Endodermal cell (in vitro differentiated cells): ENCODE data around the gene PIMREG. TPM values are rescaled to one million over a fixed set of nuclear protein-coding genes. Genes with fewer than 3 reads are reported as not detected.

Experiments
- DNase-seq: peaks from one replicate; pipeline ENCODE4 v3.0.0-alpha.2; 2017
- H3K27ac ChIP-seq: 2 replicates; pipeline ENCODE4 v1.5.1; 2013; ENCODE audit warnings: mild to moderate bottlenecking, low read depth, low read length, moderate library complexity
- H3K27me3 ChIP-seq: 2 replicates; pipeline ENCODE4 v1.6.1; 2013; ENCODE audit warnings: mild to moderate bottlenecking, low read length, moderate library complexity; ENCODE audit not compliant: insufficient read depth, control insufficient read depth, poor library complexity, severe bottlenecking
- H3K36me3 ChIP-seq: 2 replicates; pipeline ENCODE4 v1.7.0; 2013; ENCODE audit warnings: mild to moderate bottlenecking, low read length, moderate library complexity; ENCODE audit not compliant: control insufficient read depth, insufficient read depth
- H3K4me1 ChIP-seq: one replicate; pipeline ENCODE4 v1.7.0; 2013; ENCODE audit warnings: low read length; ENCODE audit not compliant: control insufficient read depth, insufficient read depth
- H3K4me3 ChIP-seq: 2 replicates; pipeline ENCODE4 v1.5.1; 2013; ENCODE audit warnings: mild to moderate bottlenecking, low read length, moderate library complexity
- H3K9ac ChIP-seq: 2 replicates; pipeline ENCODE4 v1.6.1; 2013; ENCODE audit warnings: mild to moderate bottlenecking, low read length, moderate library complexity; ENCODE audit not compliant: poor library complexity, severe bottlenecking; ENCODE audit errors: extremely low read depth
- H3K9me3 ChIP-seq: 2 replicates; pipeline ENCODE4 v1.6.1; 2013; ENCODE audit warnings: mild to moderate bottlenecking, low read length, moderate library complexity; ENCODE audit not compliant: control insufficient read depth
- H3K27ac Mint-ChIP-seq: 2 replicates; pipeline ENCODE4 v1.8.0; 2020; ENCODE audit warnings: mixed read lengths
- H3K27me3 Mint-ChIP-seq: 2 replicates; pipeline ENCODE4 v1.8.0; 2021; ENCODE audit warnings: mild to moderate bottlenecking, mixed read lengths; ENCODE audit not compliant: insufficient read depth
- H3K36me3 Mint-ChIP-seq: 2 replicates; pipeline ENCODE4 v1.8.0; 2020; ENCODE audit warnings: low read depth, mixed read lengths
- H3K4me1 Mint-ChIP-seq: 2 replicates; pipeline ENCODE4 v1.8.0; 2020; ENCODE audit warnings: mixed read lengths
- H3K4me3 Mint-ChIP-seq: 2 replicates; pipeline ENCODE4 v1.8.0; 2020; ENCODE audit warnings: mild to moderate bottlenecking, moderate library complexity, mixed read lengths
- H3K9me3 Mint-ChIP-seq: 2 replicates; pipeline ENCODE4 v1.8.0; 2020; ENCODE audit warnings: mild to moderate bottlenecking, mixed read lengths
- WGBS, 2 experiments: methylation state at CpG; one replicate each; pipeline versions ENCODE4 v1.1.5 to v1.1.7; 2013; ENCODE audit warnings: missing lambda C conversion rate in 2 of 2, mixed read lengths in 1 of 2; ENCODE audit not compliant: insufficient coverage in 1 of 2, insufficient read length in 1 of 2; 5-methylcytosine and 5-hydroxymethylcytosine counted together
- total RNA-seq, 2 donors: library from RNA; stranded (reverse); fragmentation: NEBNext Ultra II Directional in 1 of 2; extraction: Animal tissue kit (Norgen Biotek cat#: 25700) in 1 of 2; gene quantifications; 2 replicates in 1 of 2; 3 replicates in 1 of 2; pipeline ENCODE4 v1.2.1, GENCODE V29; 2021
- TF ChIP-seq, protein P1 (sequence below): fragments of 200-600 bp; sonication (generic); conservative IDR thresholded peaks from 2 replicates; pipeline ENCODE4 v1.5.0; 2021; ENCODE audit warnings: antibody characterized with exemption, mild to moderate bottlenecking

PIMREG gene
- total RNA-seq, 2 donors from 2014 or later = 33.4 to 68.7 TPM

DNA sequence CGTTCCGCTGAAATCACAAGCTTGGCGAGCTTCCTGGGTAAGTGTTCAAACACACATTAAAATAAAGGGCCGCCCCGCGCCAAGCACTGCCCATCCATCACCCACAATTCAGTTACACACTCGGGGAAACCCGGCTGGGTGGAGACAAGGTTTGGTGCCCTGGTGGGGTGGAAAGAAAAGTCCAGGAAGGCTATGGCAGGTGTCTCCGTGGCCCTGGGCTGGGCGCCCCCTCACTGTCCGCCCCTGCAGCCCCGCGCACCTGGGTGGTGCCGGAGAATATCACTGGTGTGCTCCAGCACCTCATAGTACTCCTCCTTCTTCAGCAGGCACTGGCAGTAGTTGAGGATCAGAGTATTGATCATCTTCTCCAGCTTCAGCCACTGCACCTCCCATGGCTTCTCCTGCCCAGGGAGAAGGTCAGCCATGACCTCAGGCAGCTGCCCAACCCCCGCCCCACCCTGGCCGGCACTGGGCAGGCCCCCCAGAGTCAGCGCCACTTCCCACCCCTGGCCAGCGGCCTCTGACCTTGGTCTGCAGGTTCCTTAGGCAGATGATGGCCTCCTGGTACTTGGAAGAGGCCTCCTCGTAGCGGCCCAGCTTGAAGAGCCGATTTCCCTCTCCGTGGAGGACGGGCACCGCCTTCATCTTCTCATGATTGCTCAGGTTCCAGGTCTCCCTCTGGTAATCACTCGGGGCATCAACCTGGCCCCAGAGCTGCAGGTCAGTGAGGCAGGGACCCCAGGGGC is 17.7 kb upstream of the PIMREG start:
- Mint-ChIP-seq H3K27ac (no peak overlapping the region), H3K4me1 (no peaks in the 10 kb centered on the region), H3K9me3 (peaks cover 14% of the 10 kb centered on the region), H3K27me3 (peaks cover 3% of the 10 kb centered on the region), H3K4me3 (no peak overlapping the region), H3K36me3 (peaks cover 2% of the 10 kb centered on the region)
- Histone ChIP-seq H3K9me3 (peaks cover 10% of the 10 kb centered on the region), H3K4me3 (no peak overlapping the region), H3K9ac (no peak overlapping the region), H3K27ac (no peak overlapping the region), H3K27me3 (no peaks in the 10 kb centered on the region), H3K4me1 (no peaks in the 10 kb centered on the region), H3K36me3 (no peaks in the 10 kb centered on the region)
- no peak for DNase-seq
- 92 to 94% methylated on average over 16 to 25 of the region's 25 CpGs for WGBS, 2 experiments
- TF ChIP-seq, protein P1, sequence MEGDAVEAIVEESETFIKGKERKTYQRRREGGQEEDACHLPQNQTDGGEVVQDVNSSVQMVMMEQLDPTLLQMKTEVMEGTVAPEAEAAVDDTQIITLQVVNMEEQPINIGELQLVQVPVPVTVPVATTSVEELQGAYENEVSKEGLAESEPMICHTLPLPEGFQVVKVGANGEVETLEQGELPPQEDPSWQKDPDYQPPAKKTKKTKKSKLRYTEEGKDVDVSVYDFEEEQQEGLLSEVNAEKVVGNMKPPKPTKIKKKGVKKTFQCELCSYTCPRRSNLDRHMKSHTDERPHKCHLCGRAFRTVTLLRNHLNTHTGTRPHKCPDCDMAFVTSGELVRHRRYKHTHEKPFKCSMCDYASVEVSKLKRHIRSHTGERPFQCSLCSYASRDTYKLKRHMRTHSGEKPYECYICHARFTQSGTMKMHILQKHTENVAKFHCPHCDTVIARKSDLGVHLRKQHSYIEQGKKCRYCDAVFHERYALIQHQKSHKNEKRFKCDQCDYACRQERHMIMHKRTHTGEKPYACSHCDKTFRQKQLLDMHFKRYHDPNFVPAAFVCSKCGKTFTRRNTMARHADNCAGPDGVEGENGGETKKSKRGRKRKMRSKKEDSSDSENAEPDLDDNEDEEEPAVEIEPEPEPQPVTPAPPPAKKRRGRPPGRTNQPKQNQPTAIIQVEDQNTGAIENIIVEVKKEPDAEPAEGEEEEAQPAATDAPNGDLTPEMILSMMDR = no peak

- H3K4me3 Mint-ChIP-seq = no peak overlapping the region
- H3K36me3 Mint-ChIP-seq = peaks cover 2% of the 10 kb centered on the region
- Histone ChIP-seq H3K36me3 (no peaks in the 10 kb centered on the region), H3K27ac (no peak overlapping the region), H3K4me1 (no peaks in the 10 kb centered on the region), H3K4me3 (no peak overlapping the region), H3K9me3 (peaks cover 10% of the 10 kb centered on the region), H3K9ac (no peak overlapping the region), H3K27me3 (no peaks in the 10 kb centered on the region)
- DNase-seq = no peak
- WGBS, 2 experiments = 96 to 97% methylated on average over 3 to 4 of the region's 7 CpGs
- H3K9me3 Mint-ChIP-seq = peaks cover 18% of the 10 kb centered on the region
- TF ChIP-seq, protein P1 = no peak
- no peak overlapping the region for H3K27ac Mint-ChIP-seq
- H3K4me1 Mint-ChIP-seq = no peaks in the 10 kb centered on the region
- peaks cover 2% of the 10 kb centered on the region for H3K27me3 Mint-ChIP-seq
Observed at GRCh38 chr17:6427279-6427781, 16.9 kb upstream of the PIMREG start.

GRCh38 chr17:6428207-6428965 is 15.9 kb upstream of the PIMREG start:
- Mint-ChIP-seq H3K4me1 (no peaks in the 10 kb centered on the region), H3K9me3 (peaks cover 18% of the 10 kb centered on the region), H3K4me3 (no peak overlapping the region), H3K27ac (no peak overlapping the region), H3K36me3 (peaks cover 2% of the 10 kb centered on the region), H3K27me3 (peaks cover 2% of the 10 kb centered on the region)
- H3K9ac ChIP-seq = no peak overlapping the region
- no peaks in the 10 kb centered on the region for H3K36me3 ChIP-seq
- H3K4me3 ChIP-seq = no peak overlapping the region
- TF ChIP-seq, protein P1 = no peak
- H3K4me1 ChIP-seq = no peaks in the 10 kb centered on the region
- DNase-seq = no peak
- WGBS, 2 experiments = 92 to 97% methylated on average over 7 to 17 of the region's 17 CpGs
- H3K27me3 ChIP-seq = no peaks in the 10 kb centered on the region
- H3K27ac ChIP-seq = no peak overlapping the region
- peaks cover 10% of the 10 kb centered on the region for H3K9me3 ChIP-seq
